GM11168 (cell line): ENCODE measurements around the gene SLC16A11.

ENCODE experiments used
- in situ Hi-C: fragments of 300-500 bp; cut with MboI; formaldehyde crosslinking; loops from one replicate; pipeline ENCODE4 v1.12.0; 2022; ENCODE audit warnings: low sequenced_read_pairs; ENCODE audit not compliant: unreplicated experiment

SLC16A11 gene

DNA sequence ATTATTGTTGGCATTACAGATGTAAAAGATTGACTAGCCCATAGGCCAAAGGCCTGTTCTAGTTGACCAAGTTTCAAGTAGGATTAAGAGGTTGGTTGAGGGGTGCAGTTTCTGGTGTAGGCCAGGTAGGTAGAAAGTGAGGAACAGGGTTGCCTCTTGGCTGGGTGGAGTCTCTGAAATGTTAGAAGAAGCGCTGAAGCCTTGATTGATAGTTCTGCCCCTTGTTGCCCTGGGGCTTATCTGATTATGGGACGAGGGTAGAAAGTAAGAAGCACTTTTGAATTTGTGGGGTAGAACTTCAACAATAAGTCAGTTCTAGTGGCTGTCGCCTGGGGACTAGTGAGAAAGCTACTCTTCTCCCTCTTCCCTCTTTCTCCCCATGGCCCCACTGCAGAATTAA lies 14.8 kb downstream of the SLC16A11 start:
- in situ Hi-C loops, result no loop called here

DNA sequence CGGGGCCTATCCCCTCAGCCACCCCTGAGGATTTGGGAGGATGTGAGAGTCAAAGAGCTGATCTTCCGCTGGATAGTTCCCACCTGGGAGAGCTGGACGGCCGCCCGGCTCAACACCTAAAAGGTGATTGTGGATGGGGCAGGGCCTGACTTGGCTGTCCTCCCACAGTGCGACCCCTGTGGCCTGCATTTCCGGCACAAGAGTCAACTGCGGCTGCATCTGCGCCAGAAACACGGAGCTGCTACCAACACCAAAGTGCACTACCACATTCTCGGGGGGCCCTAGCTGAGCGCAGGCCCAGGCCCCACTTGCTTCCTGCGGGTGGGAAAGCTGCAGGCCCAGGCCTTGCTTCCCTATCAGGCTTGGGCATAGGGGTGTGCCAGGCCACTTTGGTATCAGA lies 16.6 kb downstream of the SLC16A11 start:
- in situ Hi-C loops, result no loop called here

DNA sequence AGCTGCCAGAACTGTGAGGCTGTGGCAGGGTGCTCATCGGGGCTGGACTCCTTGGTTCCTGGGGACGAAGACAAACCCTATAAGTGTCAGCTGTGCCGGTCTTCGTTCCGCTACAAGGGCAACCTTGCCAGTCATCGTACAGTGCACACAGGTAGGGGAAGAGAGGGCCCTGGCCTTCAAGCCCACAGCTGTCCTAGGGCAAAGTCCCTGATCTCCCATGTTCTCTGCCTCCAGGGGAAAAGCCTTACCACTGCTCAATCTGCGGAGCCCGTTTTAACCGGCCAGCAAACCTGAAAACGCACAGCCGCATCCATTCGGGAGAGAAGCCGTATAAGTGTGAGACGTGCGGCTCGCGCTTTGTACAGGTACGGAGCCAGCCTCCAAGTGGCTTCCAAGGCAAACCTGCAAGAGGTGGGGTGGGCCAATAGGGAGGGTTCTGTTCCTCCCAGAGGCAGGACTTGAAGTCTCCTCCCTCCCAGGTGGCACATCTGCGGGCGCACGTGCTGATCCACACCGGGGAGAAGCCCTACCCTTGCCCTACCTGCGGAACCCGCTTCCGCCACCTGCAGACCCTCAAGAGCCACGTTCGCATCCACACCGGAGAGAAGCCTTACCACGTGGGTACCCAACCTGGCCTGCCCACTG lies 17.3 kb downstream of the SLC16A11 start:
- in situ Hi-C loops, result no loop called here

DNA sequence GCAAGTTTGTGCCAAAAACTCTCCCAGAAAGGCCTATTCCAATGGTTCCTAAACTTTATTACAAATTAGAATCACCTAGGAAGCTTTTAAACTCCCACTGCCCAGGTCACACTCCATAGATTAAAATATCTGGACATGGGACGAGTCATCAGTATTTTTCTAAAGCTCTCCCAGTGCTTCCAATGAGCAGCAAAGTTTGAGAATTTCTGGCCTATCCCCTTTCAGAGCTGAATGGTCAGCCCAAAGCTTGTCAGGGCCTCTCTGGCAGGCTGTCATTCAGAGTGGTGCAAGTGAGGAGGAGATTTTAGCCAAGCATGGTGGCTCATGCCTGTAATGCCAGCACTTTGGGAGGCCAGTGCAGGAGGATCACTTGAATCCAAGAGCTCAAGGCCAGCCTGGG lies 18.6 kb downstream of the SLC16A11 start:
- in situ Hi-C loops, result no loop called here

DNA sequence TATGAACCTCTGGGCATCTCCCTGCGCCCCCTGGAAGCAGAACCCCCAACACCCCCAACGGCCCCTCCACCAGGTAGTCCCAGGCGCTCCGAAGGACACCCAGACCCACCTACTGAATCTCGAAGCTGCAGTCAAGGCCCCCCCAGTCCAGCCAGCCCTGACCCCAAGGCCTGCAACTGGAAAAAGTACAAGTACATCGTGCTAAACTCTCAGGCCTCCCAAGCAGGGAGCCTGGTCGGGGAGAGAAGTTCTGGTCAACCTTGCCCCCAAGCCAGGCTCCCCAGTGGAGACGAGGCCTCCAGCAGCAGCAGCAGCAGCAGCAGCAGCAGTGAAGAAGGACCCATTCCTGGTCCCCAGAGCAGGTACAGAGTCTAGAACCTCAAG lies 19.5 kb downstream of the SLC16A11 start:
- in situ Hi-C loops, result no loop called here

DNA sequence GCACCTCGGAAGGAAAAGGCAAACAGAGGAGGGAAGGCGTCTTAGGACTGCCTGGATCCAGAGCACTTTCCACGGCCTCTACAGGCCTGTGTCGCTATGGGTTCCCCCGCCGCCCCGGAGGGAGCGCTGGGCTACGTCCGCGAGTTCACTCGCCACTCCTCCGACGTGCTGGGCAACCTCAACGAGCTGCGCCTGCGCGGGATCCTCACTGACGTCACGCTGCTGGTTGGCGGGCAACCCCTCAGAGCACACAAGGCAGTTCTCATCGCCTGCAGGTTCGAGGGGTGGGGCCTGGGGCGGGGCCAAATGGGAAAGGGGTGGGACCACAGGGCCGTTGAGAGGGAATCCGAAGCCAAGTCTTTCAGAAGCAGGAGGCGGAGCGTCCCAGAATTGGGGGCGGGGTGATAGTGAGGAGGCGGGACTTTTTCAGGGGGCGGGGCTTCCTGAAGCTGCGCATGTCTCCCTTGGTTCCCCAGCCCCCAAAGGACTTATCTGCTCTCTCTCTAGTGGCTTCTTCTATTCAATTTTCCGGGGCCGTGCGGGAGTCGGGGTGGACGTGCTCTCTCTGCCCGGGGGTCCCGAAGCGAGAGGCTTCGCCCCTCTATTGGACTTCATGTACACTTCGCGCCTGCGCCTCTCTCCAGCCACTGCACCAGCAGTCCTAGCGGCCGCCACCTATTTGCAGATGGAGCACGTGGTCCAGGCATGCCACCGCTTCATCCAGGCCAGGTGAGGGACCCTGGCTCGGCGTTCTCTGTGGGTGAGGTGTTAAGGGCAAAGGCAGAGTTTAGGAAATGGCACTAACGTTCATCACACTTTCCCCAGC lies 20.1 kb downstream of the SLC16A11 start:
- in situ Hi-C loops, result no loop called here

DNA sequence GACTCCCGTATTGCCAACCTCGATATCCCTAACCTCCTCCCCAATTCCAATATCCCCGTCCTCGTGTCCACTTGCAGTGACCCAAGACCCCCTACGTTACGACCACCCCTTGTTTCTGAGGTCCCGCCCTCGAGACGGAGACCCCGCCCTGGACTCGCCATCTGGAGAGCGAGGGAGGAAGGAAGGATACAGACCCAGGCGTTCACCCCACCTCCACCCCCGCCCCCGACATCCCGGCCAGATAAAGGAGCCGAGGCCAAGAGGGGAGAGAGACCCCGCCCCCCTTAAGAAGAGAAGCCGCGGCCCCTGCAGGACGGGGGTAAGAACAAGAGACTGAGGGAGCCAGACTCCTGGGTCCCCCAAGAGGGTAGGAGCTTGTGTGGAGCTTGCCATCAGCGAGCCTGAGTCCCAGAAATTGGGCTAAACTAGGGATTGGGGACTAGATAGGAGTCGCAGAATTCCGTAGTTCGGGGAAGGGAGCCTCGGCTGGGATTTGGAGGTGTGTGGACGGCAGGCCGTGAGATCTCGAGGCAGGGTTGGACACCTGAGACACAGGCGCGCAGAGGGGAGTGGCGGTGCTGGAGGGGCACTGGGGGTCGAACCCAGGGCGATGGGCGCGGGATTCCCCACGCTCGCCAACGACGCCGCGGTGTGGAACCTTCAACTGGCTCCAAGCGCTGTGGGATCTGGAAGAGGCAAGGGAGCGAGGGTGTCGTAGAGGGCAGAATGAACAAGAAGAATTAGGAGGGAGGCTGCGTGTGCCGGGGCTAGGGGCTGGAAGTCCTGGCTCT lies 20.9 kb downstream of the SLC16A11 start, which contains the start of gene BCL6B:
Gene BCL6B, plus strand, starts transcription at position 270 of the 791 bp plus-strand sequence. CDS start 622 bp downstream, outside the sequence.
- in situ Hi-C loops, result no loop called here

DNA sequence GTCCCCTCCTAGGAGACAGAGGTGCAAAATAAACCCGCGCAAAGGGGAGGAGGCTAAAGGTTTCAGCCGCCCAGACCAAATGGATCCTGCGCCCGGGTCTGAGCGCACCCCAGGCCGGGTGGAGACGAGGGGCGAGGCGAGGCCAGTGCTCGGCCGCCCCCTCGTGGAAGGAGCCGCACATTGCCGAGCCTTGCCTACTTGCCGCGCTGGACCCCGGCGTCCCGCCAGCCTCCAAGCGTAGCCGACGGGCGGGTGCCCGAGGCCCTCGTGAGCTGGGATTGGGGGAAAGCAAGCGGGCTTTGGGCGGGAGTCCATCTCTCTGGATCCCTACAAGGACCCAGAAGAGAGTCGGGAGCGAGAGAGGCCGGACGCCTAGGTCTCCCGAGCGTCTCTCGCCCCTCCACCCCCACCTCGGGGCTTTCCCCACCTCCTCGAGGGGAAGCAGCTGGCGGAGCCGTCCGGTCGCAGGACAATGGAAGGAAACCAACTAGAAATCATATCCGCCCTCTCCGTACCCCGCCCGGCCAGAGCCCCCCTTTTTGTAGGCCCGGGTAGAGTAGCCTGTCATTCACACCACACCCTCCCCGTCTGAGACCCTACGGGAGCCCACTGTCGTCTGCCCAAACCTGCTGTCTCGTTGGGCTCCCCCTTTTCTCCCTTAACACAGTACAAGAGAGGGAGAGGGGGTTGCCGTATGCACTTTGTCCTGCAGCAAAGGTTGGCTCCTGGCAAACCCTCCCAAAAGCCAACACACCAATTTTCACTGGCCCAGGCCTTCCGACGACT lies 21.7 kb downstream of the SLC16A11 start:
- in situ Hi-C loops, result no loop called here

DNA sequence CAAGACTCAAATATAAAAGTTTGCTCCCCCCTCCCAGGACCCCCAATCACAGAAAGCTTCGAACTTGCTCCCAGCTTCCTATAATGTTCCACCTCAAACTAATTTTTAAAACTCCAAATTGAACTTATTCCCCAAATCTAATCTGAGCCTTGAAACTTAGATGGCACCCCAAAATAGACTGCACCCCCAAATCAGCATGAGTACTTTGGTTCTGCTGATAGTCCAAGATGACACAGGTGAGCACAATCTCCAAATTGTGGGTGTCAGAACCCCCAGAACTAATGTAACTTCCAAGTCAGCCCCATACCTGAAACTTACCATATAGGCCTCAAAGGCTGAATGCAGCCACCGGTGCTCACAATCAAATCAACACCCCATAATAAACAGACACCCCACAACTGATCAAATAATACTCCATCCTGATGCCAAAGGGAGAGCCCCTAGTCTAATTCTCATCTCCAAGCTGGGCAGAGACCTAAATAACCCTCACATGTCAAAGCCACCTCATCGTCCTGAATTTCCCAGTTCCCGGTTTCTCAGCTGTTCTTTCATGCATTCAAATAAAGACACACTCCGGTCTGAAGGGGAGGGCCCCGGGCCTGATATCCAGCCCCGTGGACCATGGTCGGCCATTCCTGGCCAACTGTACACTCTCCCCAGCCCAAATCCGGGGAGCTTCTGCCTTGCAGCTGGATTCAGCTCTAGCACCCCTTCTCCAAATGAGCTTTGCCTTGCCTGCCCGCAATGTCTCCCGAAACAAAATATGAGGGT lies 22.8 kb downstream of the SLC16A11 start:
- in situ Hi-C loops, result no loop called here

DNA sequence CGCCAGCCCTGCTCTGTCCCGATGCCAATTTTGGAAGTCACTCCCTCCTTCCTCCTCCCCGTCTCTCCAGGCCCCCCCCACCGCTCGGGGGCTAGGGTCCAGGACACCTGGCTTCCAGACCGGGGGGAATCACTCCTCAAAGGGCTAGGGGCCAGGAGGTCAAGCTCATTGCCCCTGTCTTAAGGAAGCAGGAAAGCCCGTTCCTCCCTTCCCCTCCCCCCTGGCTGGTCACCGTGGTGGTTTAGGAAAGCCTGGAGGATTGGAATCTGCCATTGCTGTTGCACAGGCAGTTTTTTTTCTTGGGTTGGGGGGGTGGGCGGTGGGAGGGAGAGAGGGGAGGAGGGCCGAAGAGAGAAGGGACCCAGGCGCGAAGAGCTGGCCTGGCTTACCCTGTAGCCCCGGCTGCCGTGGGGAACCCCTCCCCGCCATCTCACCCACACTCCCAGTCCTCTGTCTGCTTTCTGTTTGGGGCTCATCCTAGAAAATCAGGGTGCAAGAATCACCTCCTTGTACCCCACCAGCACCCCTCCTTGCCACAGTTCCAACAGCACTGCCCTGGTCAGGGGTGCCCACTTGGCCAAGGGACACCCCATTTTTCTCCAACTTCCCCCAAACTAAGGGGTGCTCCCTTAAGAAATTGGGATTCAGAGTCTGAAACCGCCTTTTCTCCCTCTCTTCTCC lies 23.9 kb downstream of the SLC16A11 start:
- in situ Hi-C loops, result no loop called here

DNA sequence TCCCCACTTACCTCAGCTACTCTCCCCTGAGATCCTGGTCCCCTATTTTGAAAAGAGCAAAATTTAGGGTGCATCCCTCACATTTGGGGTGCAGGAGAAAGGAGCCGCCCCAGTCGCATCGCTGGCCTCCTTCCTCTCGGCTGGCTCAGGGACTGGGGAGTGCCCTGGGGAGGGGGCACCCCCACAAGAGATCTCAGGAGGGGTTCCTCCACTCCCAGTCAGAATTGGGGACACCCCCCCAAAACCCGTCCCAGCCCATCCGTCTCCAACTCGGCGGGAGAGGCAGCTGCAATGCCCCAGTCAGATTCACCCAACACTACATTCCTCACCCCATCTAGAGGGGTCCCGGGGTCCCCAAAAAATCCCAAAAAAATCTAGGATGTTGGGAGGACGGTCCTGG lies 24.5 kb downstream of the SLC16A11 start:
- in situ Hi-C loops, result no loop called here

DNA sequence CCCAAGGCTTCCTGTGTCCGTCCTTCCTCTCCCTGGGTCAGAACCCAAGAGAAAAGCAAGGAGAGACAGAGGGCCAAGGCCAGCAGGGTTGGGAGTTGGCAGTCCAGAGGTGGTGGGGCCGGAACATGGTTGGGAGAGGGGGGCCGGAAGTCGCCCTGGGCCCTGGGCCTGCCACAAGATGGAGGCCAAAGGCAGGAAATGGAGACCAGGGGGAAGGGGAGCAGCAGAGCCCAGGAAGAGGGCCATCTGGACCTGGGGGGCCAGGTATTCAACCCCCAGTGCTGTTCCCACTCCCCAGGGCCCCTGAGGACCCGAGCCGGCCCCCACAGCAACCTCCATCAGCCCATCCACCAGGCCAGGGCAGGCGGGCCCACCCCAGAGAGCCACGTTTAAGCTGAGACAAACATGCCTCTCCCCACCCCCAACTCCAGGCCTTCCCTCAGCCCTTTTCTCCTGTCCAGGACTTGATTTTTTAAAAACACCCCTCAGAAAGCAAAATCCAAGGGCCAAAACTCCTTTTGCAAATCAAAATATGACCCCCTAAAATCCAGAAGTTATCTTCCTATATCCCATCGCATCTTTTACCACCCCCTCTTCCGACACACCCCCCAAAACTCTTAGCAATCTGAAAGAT lies 25.4 kb downstream of the SLC16A11 start:
- in situ Hi-C loops, result no loop called here

DNA sequence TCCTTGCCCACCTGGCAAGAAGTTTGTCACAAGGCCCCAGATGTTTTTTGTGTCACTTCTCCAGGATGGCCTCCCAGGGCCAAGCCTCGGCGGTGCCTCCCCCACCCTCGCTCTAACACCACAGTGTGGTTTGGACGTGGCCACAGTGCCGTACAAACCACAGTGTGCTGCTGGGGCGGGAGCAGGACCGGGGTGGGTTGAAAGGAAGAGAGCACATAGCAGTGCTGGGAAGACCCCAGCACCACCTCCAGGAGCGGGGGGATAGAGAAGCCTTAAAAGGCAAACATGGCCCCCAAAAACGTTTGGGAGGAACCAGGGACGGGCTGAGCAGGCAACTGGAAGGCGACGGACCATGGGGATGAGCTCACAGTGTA lies 26.1 kb downstream of the SLC16A11 start:
- in situ Hi-C loops, result no loop called here

DNA sequence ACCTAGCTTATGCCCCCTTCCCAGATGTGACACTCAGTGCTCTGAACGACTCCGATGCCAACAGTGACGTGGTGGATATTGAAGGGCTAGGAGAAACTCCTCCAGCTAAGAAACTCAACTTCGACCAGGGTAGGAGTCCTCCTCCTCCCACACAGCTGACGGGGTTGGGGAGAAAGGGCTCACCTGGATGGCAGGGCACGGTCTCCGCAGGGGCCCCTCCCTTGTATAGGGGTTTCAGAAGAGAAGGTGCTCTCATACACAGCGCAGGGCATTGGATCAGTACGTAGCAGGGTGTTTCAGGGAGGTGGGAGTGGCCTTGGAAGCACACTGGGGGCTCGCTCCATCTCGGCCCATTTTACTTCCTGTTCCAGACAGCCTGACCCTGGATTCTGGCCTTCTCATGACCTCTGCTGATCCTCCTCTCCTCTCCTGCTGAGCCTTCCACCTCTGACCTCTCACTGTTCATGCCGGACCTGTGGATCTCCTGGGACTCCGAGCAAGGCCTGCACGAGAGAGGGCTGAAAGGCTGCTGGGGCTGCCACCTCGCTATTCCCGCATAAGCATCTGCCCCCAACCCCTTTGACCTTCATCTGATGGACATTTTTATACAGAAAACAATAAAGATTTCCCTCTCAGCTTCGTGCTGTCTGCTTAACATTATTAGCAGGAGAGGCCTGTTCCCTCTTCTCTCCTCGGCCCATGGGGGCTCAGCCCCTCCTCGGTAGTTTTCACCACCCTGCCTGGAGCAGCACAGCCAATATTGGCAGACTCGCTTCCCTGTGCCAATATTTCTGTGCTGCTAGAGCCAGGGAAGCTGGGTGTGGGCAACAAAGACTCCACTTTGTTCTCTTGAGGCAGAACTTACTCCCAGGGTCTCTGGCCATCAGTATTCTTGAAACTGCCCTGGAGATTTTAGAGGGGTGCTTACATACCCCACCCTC lies 26.7 kb downstream of the SLC16A11 start:
- in situ Hi-C loops, result no loop called here

DNA sequence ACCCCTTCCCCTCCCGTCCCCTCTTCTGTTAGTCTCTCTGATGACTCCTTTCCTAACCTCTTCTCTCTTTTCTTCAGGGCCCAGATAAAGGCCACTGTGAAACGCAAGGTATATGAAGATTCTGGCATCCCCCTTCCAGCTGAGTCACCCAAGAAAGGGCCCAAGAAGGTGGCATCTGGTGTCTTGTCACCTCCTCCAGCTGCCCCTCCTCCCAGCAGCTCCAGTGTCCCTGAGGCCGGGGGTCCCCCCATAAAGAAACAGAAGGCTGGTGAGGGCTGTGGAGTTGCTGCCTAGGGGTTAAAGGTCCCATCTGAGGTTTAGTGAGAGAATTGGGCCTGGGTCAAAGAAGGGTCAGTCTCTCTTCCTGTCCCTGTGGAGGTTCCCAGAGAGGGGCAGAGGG lies 27.5 kb downstream of the SLC16A11 start:
- in situ Hi-C loops, result no loop called here

DNA sequence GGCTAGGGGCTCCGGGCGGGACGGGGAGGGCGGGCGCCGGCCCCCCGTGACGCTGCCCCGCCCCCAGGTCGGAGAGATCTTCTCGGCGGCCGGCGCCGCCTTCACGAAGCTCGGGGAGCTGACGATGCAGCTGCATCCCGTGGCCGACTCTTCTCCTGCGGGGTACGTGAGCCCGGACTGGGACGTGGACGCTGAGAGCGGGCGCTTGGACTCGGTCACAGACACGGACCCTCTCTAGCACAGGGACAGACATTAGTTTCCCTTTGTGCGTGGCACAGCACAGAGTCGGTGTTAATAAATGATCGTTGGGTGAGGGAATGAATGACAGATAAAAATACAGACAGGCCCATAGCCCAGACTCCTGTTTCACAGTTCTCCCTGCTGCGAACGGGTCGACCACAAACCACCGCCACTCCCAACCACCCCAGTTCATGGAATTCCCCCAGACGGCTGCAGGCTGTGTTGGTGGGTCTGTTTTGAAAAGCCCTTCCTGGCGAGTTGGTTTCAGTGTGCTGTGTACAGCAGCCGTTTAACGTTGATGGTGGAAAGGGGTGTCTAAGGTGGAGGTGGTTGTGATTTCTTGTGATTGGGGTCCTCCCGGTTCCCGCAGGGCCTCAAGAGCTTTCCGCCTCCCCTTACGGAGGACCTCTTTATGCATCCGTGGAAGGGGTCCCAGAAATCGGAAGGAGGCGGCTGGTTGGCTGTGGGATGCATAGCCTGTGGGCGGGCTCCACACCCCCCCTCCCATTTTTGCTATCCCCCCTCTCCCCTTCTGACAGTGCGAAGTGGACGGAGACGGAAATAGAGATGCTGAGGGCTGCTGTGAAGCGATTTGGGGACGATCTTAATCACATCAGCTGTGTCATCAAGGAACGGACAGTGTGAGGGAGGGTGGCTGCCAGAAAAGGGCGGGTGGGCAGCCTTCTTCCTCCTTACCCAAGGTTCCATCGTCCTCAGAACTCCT lies 28.6 kb downstream of the SLC16A11 start:
- in situ Hi-C loops, result no loop called here
